GM19099 (cell line): ENCODE data around the gene PLEKHA3.

Source experiments
- POLR2A ChIP-seq: IDR thresholded peaks from 3 replicates; pipeline ENCODE4 v1.6.1; 2011; ENCODE audit warnings: low read depth; ENCODE audit not compliant: insufficient read length; ENCODE audit errors: extremely low read depth

PLEKHA3 gene

GRCh38 chr2:178506524-178506923, 26.3 kb downstream of the PLEKHA3 start:
- no peak for TF ChIP-seq POLR2A

- no peak for TF ChIP-seq POLR2A
These were observed 26.7 kb downstream of the PLEKHA3 start for GRCh38 chr2:178506949-178507348.

GRCh38 chr2:178508646-178509045, 28.4 kb downstream of the PLEKHA3 start:
- TF ChIP-seq POLR2A, result no peak

GRCh38 chr2:178510384-178510783, 30.1 kb downstream of the PLEKHA3 start:
- TF ChIP-seq POLR2A, result no peak

GRCh38 chr2:178512484-178512883, 32.2 kb downstream of the PLEKHA3 start:
- TF ChIP-seq POLR2A, result no peak

GRCh38 chr2:178513876-178514275, 33.6 kb downstream of the PLEKHA3 start:
- no peak for TF ChIP-seq POLR2A

GRCh38 chr2:178514664-178515063, 34.4 kb downstream of the PLEKHA3 start:
- no peak for TF ChIP-seq POLR2A

- no peak for TF ChIP-seq POLR2A
These were observed 37.2 kb downstream of the PLEKHA3 start for GRCh38 chr2:178517496-178517895.

- no peak for TF ChIP-seq POLR2A
These were observed 41.3 kb downstream of the PLEKHA3 start for GRCh38 chr2:178521304-178522150.

- TF ChIP-seq POLR2A, result peak; percentile 80
These were observed 42.8 kb downstream of the PLEKHA3 start for GRCh38 chr2:178522950-178523595.

GRCh38 chr2:178523596-178524134, 43.4 kb downstream of the PLEKHA3 start:
- no peak for TF ChIP-seq POLR2A

GRCh38 chr2:178526256-178526655, 46.0 kb downstream of the PLEKHA3 start:
- no peak for TF ChIP-seq POLR2A

- no peak for TF ChIP-seq POLR2A
These were observed 47.3 kb downstream of the PLEKHA3 start for GRCh38 chr2:178527592-178527991.

GRCh38 chr2:178528647-178529046, 48.4 kb downstream of the PLEKHA3 start:
- no peak for TF ChIP-seq POLR2A

GRCh38 chr2:178529194-178529593, 48.9 kb downstream of the PLEKHA3 start:
- TF ChIP-seq POLR2A, result no peak

- TF ChIP-seq POLR2A, result no peak
These were observed 49.9 kb downstream of the PLEKHA3 start for GRCh38 chr2:178530131-178530530.
